HTR-8/SVneo (cell line): Measurements from ENCODE around the gene SPOCK1.
"Not testable (repeated sequence)": the region's sequence is repeated elsewhere in the genome, so short reads cannot be mapped to it uniquely, and the experiment has no call there.

Experiments used
- DNase-seq: peaks from one replicate; pipeline ENCODE4 v3.0.0; 2011; ENCODE audit warnings: low spot score, mixed read lengths; ENCODE audit not compliant: insufficient read length
- FAIRE-seq: peaks from 2 replicates; lab custom pipeline; 2011; peaks lifted over from hg19 to GRCh38; lab: Jason Lieb, UNC

Gene SPOCK1

DNA sequence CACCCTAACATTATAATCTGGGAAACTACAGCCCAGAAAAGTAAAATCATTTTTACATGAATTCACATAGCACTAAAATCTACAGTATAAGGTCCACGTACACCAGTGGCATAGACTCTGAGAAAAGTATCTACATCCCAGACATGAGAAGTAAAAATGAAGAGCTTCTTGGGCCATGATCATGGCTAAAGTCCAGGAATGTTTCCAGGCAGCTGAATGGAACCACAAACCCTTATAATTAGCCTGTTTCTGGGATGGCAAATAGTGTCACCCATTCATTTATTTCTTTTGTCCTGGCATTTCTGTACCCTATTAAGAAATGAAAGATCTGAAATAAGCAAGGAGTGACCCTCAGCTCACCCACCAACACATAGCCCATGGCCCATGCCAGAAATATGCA lies 217.9 kb downstream of the SPOCK1 start:
- no peak for FAIRE-seq
- DNase-seq: no peak

DNA sequence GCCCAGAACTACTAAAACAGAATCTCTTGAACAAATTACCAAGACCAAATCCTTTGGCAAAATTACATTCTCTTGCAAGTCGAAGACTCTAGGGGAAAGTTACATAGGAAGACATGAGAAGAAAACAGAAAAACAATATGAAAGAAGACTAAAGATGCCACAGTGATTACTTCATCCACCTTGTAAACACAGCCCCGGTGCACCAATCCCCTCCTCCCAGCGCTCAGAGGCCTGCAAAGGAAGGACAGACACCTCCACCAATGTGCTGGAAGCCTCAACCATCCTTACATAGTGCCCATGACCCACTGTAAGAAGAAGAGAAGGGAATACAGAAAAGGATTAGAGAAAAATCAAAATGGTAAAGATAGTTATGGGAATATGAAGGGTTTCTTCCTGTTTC lies 218.5 kb downstream of the SPOCK1 start:
- DNase-seq (no peak), FAIRE-seq (no peak)

DNA sequence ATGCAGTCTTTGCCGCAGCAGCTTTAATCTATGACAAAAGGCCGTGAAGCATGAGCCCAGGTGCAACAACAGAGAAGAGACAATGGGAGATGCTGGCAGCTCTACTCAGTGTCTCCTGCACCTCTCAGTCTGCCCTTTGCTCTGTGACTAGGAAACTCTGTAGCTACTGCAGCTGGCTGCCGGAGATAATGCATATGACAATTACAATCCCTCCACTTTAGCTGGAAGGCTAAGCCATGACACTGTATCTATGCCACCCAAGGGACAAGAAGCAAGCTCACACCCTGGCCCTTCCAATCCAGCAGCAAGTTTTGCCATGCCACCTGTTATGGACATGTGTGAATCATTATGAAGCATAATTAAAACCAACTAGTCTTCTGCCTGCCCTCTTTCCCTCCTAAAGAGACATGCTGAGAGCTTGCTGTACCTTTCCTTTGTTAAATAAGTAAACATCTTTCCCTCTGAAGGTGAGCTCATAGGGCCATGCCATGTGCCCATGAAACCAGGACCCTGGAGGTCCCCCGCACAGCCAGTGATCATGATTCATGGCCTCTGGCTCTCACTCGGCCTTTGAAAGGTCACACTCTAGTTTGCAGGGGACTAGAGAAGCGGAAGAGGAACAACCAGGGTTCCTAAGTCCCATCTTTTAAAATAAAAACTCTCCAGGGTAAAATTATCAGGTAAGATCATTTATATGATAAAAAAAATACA lies 219.4 kb downstream of the SPOCK1 start:
- FAIRE-seq: no peak
- DNase-seq: no peak

DNA sequence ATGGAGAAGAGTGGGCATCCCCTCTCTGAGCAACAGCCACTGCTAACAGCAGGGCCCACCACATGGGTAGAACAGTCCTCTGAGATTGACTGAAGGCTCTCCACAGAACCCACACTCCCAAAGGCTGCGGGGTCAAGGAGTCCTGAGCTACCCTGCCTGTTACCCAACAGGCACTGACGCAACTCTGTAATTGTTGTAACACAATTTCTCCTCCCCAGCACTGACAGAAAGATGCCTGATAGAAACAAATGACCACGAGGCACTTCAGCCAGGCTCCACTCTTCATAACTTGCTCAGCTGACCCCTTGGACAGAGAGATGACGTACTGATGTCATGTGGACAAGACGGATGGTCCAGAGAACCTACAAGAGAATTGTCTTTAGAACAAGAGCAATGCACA lies 220.7 kb downstream of the SPOCK1 start:
- FAIRE-seq (no peak), DNase-seq (no peak)

GRCh38 chr5:137275083-137275482 lies 224.0 kb downstream of the SPOCK1 start:
- no peak for DNase-seq
- no peak for FAIRE-seq

DNA sequence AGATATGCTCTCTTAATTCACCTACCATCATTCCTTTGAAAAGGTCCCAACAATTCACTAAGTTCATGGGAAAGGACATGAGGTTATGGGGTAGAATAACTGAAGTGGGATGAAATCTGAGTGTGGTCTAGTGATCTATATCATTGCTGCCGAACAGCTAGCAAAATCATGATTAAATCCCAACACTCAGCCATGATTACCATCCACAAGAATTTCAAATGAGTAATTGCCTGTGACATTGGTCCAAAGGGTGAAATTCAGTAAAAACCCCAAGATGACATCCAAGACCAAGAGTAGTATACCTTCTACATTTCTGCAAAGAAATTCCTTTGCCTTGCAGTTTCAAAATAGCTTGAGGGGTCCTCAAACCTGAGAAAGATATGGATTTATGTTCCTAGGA lies 225.6 kb downstream of the SPOCK1 start:
- DNase-seq: peak; percentile 19
- FAIRE-seq: peak; percentile 4

GRCh38 chr5:137272831-137273230 lies 226.3 kb downstream of the SPOCK1 start:
- no peak for FAIRE-seq
- no peak for DNase-seq

DNA sequence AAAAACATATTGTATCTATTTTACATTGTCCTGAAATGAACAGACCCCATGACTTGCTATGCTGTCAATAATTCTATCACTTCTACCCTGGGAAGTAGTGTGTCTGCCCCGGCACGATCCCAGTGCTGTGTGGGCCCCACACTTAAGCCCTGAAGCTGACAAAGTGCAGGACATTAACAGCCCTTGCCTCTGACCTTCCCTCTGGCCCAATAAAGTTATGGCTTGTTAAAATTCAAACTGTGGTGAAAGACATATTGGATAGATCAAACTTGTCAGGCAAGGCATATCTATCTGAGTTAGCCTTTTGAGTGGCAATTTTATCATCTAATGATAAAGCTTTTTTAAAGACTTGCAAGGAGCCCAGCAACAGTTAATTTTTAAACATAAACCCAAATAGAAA lies 229.2 kb downstream of the SPOCK1 start:
- DNase-seq: no peak
- no peak for FAIRE-seq

- FAIRE-seq: no peak
- no peak for DNase-seq
These were observed 229.9 kb downstream of the SPOCK1 start for GRCh38 chr5:137269274-137269673.

DNA sequence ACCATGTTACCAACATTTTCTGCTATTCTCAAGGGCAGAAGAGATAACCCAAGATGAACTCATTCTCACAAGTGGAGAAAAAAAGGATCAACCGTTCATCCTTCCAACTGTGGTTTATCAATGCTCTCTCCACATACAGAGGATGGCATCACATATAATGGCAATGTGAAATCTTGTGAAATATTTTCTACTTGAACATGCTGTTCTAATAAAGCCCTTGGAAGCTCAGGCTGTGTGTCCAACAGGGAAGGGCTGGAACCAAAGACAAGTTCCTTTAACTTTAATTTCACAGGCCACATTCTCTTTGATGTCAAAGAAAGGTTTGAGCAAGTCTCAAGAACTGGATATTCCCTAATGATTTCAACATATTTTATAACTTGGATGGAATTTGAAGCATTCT lies 230.5 kb downstream of the SPOCK1 start:
- no peak for FAIRE-seq
- no peak for DNase-seq

- FAIRE-seq (no peak), DNase-seq (no peak)
These were observed 232.9 kb downstream of the SPOCK1 start for GRCh38 chr5:137266186-137266585.

DNA sequence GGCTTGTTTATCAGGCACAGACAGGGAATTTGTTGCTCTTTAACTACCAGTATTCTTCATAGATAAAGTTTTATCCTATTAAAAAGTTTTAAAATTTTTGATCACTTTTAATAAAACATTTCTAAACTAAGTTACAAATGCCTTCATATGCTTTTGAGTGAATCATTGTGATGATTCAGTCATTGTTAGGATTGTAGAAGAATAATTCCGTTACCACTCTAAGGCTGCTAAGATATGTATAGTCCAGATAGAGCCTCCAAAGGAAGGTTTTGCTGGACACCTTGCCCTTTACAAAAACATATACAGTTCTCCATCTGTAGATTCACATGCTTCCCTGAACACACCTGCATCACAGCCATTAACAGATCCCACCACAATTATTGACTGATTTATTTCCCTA lies 233.7 kb downstream of the SPOCK1 start:
- no peak for FAIRE-seq
- DNase-seq: no peak

DNA sequence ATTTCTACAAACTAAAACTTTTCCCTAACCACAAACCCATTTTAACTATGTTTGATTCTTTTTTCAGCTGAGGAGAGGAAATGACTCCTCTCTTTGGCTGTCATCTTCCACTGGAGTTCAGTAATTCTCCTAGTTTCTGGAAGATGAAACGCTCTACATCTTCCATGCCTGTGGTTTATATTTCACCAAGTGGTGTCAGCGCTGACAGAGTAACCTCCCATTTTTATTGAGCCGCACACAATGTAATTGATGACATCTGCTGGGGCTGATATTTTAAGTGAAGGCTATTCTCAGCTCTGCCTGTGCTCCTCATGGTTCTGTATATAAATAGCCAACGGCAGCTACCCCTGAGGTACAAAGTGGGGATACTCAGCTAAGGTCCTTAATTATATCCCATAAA lies 234.6 kb downstream of the SPOCK1 start:
- DNase-seq: no peak
- no peak for FAIRE-seq

- no peak for FAIRE-seq
- no peak for DNase-seq
These were observed 235.1 kb downstream of the SPOCK1 start for GRCh38 chr5:137264041-137264440.

- DNase-seq: no peak
- no peak for FAIRE-seq
These were observed 235.6 kb downstream of the SPOCK1 start for GRCh38 chr5:137263371-137264005.

DNA sequence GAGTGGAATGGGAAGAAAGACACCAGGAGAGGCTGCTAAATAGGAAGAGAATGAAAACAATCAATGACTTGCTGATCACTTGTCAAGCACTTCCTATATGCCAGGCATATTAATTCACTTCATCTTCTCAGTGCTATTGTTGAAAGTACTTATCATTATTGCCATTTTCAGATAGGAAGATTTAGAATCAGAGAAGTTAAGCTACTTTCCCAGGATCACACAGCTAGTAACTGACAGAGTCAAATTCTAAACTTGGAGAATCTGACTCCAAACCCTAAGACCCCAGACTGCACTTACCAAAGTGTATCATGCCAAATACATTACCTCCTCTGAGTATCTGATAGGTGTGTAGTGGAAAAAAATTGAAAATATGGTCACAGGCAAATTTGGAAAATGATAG lies 236.3 kb downstream of the SPOCK1 start:
- DNase-seq (no peak), FAIRE-seq (no peak)

DNA sequence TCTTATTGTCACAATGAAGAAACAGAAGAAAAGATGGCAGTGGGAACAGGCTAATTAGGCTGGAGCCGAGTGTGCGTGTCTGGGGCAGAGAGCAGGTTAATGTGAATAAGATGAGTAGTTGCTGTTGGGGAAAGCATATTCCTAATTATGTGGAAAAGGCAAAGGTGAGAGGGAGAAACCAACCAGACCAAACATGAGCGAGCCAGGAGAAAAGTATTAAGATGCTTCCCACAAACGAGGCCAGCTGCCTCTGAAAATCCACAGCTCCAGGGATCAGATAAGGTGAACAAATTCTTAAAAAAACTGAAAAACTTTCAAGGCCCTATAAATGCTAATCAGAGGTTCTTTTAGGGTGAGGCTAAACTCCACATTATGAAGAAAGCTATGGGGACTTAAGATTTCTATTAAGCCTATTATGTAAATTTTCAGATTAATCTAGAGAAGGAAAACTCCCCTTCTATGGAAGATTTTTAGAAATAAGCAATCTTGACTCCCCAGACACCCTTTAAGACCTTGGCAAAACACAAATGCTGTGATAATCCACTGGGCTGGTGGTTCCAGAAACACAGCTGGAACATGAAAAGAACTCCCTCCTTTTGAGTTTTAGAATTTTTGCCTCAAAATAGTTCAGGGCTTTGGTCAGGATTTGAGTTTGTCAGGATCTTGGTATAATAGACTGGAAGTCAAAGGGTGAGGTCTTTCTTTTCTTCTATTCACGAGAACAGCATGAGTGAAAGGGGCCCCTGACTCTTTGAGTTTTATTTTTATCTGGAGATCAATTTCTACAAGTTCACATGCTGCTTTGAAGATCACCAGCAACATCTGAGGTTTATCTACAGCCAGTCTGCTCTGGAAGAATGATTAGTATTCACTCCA lies 238.1 kb downstream of the SPOCK1 start:
- no peak for FAIRE-seq
- no peak for DNase-seq

GRCh38 chr5:137259115-137259514 lies 240.0 kb downstream of the SPOCK1 start:
- not testable (repeated sequence) for DNase-seq, FAIRE-seq

- DNase-seq: no peak
- FAIRE-seq: no peak
These were observed 244.7 kb downstream of the SPOCK1 start for GRCh38 chr5:137254119-137255090.

GRCh38 chr5:137252512-137252911 lies 246.6 kb downstream of the SPOCK1 start:
- peak; percentile 40 for FAIRE-seq
- DNase-seq: no peak
